NCI-H2107 treated with DMSO at 0.1 percent for 48 hours (cell line): Measurements from ENCODE around the gene GABPB1.

Experiments
- DNase-seq: peaks from one replicate; lab custom pipeline; 2025; ENCODE audit not compliant: unreplicated experiment; lab: John Stamatoyannopoulos, UW

GABPB1 gene

GRCh38 chr15:50345298-50345697 is 9.7 kb downstream of the GABPB1 start:
- no peak for DNase-seq

DNA sequence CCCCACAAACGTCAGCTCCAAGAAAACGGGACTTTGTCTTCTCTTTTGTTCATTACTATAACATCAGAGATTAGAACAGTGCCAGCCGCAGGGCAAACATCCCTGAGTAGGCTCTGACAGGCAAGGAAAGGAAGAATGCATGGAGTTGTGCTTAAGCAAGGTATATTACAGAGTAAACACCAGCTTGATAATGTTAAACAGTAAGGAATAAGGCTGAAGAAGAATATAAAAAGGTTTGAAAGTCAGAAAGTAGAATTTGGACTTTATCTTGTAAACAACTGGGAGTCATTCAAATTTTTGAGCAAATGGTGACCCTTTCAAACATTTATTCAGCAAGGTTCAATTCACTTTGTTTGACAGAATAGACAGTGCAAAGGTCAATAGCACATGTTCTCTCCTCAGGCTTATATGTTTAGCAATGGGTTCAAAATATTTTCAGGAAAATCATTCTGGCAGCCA is 11.0 kb downstream of the GABPB1 start:
- no peak for DNase-seq

- no peak for DNase-seq
Measured at GRCh38 chr15:50341616-50342136, 13.3 kb downstream of the GABPB1 start.

DNA sequence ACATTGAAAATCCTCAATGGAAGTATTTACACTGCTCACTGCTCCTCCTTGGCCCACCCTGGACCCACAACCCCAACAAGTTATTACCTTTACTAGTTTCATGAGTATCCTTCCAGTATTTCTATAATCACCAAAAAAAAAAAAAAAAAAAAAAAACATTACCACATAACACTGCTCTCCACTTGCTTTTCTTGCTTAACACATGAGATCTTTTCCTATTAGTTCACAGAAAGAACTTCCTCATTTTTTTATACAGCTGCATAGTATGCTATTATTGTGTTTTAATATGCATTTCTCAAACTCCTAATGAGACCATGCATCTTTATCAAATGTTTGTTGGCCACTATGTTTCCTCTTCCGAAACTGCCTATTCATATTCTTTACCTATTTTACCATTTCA is 14.6 kb downstream of the GABPB1 start:
- no peak for DNase-seq

DNA sequence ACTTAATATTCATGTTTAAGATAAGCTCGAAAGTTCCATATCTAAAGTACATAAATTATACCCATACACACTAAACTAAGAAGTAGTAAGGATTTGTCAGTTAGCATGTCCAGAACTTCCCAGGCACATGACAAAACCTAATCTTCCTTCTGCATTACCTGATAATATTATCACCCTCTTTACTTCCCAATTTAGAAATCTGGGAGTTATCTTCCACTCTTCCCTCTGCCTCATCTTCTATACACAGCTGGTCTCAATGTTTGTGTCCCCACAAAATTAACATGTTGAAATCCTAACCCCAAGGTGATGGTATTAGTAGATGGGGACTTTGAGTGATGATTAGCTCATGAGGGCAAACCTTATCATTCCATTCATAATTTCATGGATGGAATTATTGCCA is 15.3 kb downstream of the GABPB1 start:
- DNase-seq: no peak

GRCh38 chr15:50335251-50335650 is 19.7 kb downstream of the GABPB1 start:
- DNase-seq: no peak

- no peak for DNase-seq
Measured at GRCh38 chr15:50333229-50333628, 21.8 kb downstream of the GABPB1 start.

DNA sequence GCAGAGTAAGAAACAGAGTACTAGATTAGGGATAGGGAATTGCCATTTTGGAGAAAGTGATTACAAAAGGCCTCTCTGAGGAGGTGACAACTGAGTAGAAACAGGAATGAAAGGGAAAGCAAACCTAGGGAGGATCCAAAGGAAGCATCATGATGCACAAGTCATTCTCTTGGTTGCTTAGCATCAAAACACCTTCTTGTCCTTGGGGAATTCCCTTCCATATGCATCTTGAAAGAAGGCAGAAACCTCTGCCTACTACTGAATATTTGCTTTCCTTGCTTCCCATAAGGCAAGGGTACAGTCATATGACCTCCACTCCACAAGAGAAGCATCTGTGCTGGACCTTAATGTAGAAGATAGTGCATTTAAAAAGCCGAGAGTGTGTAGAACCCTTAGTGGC is 24.1 kb downstream of the GABPB1 start:
- no peak for DNase-seq

GRCh38 chr15:50328116-50328515 is 26.9 kb downstream of the GABPB1 start:
- no peak for DNase-seq

GRCh38 chr15:50321680-50322210 is 33.3 kb downstream of the GABPB1 start:
- DNase-seq: no peak

- DNase-seq: no peak
Measured at GRCh38 chr15:50320504-50320903, 34.5 kb downstream of the GABPB1 start.

DNA sequence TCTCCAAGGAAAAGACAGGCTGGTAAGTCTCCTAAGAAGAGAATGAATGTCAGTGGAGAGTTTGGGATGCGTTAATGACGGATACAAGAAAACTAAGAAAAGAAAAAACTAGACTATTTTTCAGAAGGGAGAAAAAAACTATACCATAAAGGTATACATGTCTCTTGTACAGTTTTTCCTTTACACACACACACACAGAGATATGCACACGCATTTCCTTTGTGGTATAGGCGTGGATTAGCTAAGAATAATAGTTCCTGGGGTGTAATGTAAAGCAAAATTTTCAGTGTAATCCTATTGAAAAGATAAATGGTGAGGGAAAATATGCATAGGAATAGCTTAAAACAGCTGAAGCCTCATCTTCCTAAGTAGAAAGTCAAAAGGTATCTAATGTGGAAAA is 36.3 kb downstream of the GABPB1 start:
- no peak for DNase-seq

DNA sequence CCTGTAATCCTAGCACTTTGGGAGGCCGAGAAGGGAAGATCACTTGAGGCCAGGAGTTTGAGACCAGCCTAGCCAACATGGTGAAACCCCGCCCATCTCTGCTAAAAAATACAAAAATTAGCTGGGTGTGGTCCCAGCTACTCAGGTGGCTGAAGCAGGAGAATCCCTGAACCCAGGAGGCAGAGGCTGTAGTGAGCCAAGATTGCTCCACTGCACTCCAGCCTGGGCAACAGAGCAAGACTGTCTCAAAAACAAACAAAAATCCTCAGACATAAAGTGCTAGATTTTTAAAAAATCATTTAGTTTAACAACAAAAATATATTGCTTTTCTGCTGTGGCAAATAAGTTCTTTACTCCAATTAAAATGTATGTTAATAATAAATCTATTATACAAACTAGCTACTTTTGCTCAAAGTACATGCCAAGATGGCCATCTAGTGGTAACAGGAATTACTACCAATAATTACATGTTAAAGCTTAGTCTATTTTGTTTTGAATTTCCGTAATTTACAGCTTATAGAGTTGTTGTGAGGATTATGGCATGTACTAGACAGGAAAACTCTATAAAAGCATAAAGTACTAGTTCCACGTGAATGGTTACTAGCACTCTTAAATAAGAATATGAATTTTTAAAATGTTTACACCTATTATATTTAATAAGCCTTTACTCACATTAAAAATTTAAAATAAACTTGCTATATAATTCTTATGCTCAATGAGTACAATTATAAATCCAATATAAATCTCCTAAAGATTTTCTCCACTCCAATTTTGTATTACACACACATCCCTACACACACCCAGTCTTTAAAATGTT is 39.0 kb downstream of the GABPB1 start:
- peak; percentile 4 for DNase-seq

DNA sequence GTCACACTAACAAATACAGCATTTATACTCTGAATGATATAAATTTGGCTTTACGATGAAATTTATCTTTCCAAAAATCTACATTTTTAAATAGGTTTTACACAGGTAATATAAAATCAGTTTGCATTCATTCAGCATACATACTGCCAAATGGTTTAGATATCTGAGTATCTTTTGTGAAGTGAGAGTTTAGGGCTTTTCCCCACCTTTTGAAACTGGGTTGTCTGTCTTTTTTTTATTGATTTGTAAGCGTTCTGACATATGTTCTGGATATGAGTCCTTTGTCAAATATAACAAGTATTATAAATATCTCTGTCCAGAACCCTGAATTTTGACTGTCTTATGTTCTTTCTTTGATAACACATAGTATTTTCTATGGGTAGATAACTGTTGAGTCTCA is 42.4 kb downstream of the GABPB1 start:
- no peak for DNase-seq

- DNase-seq: no peak
Measured at GRCh38 chr15:50307799-50308198, 47.2 kb downstream of the GABPB1 start.

DNA sequence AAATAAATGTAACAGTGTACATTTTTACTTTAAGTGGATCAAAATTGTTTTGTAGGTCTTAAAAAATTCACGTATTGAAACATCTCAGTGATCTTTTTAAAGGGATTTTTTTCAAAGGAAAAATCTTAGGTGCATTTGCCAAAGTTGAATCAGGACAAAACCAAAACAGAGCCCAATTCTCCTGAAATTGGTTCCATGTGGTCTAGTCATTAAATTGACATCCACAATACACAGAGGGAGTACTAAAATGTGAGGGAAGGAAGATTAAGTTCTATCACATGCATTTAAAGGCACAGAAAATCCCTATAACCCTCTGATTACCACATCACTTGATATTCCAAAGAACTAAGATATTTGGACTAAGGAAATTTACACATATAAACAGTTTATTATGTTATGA is 50.2 kb downstream of the GABPB1 start:
- no peak for DNase-seq

GRCh38 chr15:50302581-50302980 is 52.4 kb downstream of the GABPB1 start:
- no peak for DNase-seq

DNA sequence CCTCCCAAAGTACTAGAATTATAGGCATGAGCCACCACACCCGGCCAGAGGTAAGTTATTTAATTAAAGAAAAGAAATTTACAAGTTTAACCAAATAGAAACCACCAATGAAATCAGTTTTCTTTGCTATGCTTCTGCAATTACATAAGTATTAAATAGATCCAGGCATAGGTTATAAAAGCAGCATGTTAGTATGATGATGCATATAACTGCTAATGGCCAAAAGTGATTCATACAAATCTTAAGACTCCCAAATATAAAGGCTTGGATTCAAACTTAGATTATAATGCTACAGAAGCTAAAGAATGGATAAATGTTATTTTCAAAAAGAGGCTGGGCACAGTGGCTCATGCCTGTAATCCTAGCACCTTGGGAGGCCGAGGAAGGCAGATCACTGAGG is 56.7 kb downstream of the GABPB1 start:
- no peak for DNase-seq

DNA sequence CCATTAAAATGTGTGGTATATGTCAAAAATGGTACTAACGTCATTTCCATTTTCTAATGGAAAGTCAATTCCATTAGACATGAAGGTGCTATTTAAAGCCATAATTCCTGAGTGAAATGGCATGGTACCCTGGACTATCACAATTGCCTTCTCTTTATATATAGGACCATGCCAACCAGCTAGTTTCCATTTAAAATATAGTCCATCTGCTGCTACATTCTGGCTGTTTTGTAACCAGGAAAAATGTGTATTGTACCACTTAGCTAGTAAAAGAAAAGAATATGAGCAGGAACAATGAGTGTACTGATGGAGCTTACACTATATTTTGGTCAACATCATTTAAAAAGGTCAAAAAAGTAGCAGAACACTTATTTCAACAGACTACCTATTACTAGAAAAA is 59.0 kb downstream of the GABPB1 start:
- DNase-seq: no peak

- DNase-seq: no peak
Measured at GRCh38 chr15:50289749-50290148, 65.2 kb downstream of the GABPB1 start.

DNA sequence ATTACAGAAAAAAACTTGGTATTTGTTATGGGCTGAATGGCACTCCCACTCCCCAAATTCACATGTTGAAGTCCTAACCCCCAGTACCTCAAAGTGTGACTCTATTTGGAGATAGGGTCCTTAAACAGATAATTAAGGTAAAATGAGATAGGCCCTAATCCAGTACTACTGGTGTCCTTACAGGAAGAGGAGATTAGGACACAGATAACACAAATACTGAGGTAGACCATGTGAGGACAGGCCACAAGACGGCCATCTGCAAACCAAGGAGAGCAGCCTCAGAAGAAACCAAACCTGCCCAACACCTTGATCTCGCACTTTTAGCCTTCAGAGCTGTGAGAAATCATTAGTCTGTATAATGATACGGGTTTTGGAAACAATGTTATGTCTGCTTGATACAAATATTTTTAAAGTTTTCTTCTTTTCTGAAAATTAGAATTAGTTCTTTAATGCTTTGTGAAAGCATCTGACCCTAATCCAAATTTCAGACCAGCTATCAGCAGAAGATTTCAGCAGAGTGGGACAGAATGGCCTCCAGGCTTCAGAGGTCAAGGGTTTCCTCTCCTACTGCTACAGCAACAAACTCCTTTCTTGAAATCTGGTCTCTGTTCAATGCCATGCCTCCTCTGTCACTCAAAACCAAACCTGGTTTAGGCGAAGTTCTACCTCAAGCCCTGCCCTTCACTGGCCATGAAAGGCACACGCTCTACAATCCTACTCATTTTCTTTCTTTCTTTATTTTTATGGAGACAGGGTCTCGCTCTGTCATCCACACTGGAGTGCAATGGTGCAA is 67.5 kb downstream of the GABPB1 start:
- DNase-seq: no peak

DNA sequence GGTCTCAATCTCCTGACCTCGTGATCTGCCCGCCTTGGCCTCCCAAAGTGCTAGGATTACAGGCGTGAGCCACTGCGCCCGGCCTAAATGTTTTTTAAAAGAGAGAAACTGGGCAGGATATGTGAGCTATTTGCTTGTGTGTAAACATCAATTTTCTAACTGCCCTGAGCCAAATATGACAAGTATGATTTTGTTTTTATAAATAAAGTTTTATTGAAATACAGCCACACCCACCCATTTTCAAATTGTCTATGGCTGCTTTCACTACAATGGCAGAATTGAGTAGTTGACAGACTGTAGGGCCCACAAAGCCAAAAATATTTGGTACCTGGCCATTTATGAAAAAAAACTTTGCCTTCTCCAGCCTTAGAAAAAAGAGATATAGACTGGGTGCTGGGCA is 73.6 kb downstream of the GABPB1 start:
- DNase-seq: no peak
